Lower leg skin (tissue), 3 donors: ENCODE results near the gene BEAN1.
"Not testable (repeated sequence)": the region's sequence is repeated elsewhere in the genome, so short reads cannot be mapped to it uniquely, and the experiment has no call there.

Experiments
- CTCF ChIP-seq, 3 donors: fragments of 450-650 bp; IDR thresholded peaks; one replicate each; pipeline ENCODE4 v1.5.1; 2016; ENCODE audit warnings: antibody characterized with exemption in 3 of 3, mild to moderate bottlenecking in 3 of 3, moderate library complexity in 2 of 3
- POLR2A ChIP-seq, 2 donors: fragments of 450-650 bp; IDR thresholded peaks; one replicate each; pipeline ENCODE4 v1.6.1; 2016 to 2017; ENCODE audit warnings: antibody characterized with exemption in 2 of 2, mild to moderate bottlenecking in 1 of 2, moderate library complexity in 1 of 2

- not testable (repeated sequence) for TF ChIP-seq CTCF, POLR2A (IDR thresholded peaks at IDR 0.05)
These were observed 70.8 kb downstream of the BEAN1 start for GRCh38 chr16:66497921-66498320.
